Epithelial cell of proximal tubule (primary cell): ENCODE measurements around the gene FOXO1. TPM values are rescaled to one million over a fixed set of nuclear protein-coding genes. Genes with fewer than 3 reads are reported as not detected.
A peak's percentile ranks its signal among the peaks of the same experiment; 100 is the strongest.

ENCODE experiments used
- DNase-seq: peaks from one replicate; pipeline ENCODE4 v3.0.0-alpha.2; 2011; ENCODE audit warnings: low read depth
- H3K4me3 ChIP-seq: 2 replicates; pipeline ENCODE4 v1.5.1; 2011; ENCODE audit warnings: low read depth, mild to moderate bottlenecking, low read length
- total RNA-seq: library from RNA; depleted of rRNA; stranded (reverse); fragments of >200 nt; gene quantifications from 2 replicates; pipeline ENCODE4 v1.2.3, GENCODE V29; 2015
- TF ChIP-seq, protein P1 (sequence below): conservative IDR thresholded peaks from 2 replicates; pipeline ENCODE4 v1.5.1; 2012; ENCODE audit warnings: low read depth, mild to moderate bottlenecking, low read length

Gene FOXO1
- total RNA-seq, 1 donor from 2014 or later, result 6.3 TPM

DNA sequence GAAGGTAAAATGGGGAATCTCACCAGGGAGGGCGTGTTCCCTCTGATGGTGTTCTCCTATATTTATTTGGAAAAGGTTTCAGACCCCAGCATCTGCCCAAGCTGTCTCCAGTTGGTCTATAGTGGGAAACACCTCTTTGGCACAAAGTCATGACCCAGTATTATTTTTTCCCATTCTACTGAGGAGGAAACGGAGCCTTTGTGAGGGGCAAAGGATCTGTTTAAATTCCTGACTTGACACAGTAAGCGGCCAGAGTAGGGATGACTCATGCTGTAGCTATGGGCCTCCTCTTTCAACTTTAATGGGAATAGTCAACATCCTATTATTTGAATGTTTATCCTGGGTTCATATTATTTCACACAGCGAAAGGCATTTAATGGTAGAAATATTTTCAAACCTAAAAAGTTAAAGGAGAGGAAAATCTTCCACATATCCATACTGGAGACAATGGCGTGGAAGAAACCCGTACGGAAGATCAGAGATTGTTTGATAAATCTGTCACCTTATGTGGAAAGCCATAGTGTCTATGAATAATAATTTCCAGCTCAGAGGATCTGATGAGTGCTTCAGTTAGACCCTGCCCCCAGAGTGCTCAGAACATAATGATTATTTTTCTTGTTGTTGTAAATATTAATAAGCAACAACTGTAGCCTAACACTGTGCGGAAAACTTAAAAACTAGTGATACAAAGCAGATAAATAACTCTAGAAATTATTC lies 126.0 kb downstream of the FOXO1 start:
- DNase-seq, result peak; percentile 44
- H3K4me3 ChIP-seq, result no peak overlapping the region
- TF ChIP-seq, protein P1, sequence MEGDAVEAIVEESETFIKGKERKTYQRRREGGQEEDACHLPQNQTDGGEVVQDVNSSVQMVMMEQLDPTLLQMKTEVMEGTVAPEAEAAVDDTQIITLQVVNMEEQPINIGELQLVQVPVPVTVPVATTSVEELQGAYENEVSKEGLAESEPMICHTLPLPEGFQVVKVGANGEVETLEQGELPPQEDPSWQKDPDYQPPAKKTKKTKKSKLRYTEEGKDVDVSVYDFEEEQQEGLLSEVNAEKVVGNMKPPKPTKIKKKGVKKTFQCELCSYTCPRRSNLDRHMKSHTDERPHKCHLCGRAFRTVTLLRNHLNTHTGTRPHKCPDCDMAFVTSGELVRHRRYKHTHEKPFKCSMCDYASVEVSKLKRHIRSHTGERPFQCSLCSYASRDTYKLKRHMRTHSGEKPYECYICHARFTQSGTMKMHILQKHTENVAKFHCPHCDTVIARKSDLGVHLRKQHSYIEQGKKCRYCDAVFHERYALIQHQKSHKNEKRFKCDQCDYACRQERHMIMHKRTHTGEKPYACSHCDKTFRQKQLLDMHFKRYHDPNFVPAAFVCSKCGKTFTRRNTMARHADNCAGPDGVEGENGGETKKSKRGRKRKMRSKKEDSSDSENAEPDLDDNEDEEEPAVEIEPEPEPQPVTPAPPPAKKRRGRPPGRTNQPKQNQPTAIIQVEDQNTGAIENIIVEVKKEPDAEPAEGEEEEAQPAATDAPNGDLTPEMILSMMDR, result no peak

DNA sequence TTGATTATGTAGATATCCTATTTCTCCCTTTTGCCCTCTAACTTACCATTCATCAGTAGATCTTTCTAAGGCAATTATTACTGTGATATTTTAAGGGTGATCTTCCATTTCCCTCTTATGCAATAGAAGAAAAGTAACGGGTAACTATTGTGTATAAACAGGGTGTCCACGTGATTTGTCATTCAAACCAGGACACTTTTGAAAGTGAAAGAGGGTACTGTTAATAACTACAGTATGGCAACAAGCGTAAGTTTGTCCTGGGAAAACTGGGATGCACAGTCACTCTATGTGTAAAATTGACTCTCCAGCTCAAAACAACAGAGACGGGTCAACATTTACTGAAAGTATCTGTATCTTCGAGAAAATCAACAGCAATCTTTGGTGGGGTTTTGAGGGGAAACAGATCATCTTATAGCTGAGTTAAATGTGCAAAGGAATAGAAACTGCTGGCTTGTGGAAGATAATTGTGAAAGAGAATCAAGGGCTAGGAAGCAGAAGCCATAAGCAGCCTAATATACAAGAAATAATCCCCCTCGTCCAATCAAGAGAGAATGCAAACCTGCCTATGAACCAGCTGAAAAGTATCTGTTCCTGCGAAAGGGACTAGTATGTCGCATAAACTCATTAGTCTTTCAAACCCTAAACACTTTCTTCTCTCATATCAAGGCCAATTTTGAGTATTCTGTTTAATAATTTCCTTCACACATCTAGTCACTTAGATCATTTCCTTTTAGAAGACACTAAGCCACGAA lies 126.7 kb downstream of the FOXO1 start:
- no peak overlapping the region for H3K4me3 ChIP-seq
- TF ChIP-seq, protein P1, result no peak
- no peak for DNase-seq

DNA sequence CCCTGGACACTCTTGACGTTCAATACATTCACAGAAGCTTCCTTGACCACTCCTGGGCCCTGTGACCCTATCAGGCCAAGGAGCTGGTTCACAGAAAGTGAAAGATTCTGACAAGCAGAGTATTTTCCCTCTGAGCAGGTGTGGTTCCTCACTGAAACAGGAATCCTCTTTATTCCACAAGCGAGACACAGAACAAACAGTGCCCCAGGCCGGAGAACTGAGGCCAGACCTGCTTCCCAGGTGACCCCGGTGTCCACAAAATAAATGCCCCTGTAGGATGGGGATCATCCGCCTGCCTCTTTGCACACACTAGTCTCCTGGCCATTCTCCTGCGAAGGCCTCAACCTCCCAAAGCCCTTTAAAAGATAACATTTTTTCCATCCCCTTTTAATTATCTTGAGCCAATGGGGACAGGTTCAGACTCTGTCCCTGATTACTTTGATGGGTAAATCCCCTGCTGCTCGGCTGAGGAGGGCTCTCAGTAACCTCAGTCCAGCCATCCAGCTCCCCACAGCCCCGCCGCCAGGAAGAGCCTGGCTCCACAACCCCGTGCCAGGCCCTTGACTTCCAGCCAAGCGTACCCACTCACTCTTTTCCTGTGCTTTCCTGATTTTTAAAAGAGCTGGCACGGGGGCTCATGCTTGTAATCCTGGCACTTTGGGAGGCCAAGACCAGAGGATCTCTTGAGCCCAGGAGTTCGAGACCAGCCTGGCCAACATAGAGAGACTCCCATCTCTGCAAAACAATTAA lies 129.1 kb downstream of the FOXO1 start:
- DNase-seq, result no peak
- H3K4me3 ChIP-seq, result no peak overlapping the region
- TF ChIP-seq, protein P1, result no peak

DNA sequence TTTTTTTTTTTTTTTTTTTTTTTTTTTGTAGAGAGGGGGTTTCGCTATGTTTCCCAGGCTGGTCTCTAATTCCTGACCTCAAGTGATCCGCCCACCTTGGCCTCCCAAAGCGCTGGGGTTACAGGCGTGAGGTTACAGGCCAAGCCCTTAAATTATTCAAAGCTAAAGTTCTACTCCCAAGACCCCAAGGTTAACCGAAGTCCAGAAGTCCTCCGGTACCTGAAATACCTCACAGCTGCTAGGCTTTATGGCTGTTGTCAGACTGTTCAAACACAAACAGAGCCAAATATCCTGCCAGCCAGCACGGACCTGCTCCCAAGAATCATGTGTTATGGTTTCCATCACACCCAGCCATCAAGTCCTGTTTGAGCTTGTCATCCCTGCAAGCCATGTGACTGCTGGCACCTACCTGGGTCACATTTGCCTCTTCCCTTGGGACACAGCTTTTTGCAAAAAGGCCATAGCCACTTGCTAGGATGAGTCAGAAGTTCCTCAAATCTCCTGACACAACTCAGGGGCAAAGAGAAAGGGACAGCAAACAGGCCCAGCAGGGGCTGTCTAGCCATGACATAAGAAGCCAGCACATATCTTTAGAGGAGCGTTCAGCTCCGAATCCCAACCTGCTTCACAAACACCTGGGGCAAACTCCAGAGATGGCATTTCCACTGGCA lies 129.9 kb downstream of the FOXO1 start:
- TF ChIP-seq, protein P1, result no peak
- DNase-seq, result no peak
- no peak overlapping the region for H3K4me3 ChIP-seq

DNA sequence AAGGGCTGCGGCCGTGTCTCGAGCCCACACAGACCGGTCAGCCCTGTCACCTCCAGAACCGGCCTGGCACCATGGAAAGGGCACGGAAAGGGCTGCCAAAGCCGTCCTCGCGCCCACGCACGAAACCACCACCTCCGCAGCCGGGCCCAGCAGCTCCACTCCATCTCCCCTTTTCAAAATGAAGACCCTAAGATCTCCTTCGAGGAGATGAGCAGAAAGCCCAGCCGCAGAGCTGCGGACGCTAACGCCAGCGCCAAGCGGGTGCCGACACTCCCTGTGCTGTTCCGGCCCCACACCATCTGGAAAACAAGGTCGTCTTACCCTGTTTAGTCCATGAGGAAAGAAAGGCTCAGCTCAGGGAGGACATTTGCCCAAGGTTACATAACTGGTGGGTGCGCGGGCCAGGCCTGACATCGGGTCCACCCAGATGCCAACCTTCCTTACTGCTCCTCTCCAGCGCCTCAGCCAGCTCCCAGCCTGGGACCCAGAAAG lies 131.1 kb downstream of the FOXO1 start:
- DNase-seq, result no peak
- TF ChIP-seq, protein P1, result no peak
- no peak overlapping the region for H3K4me3 ChIP-seq

DNA sequence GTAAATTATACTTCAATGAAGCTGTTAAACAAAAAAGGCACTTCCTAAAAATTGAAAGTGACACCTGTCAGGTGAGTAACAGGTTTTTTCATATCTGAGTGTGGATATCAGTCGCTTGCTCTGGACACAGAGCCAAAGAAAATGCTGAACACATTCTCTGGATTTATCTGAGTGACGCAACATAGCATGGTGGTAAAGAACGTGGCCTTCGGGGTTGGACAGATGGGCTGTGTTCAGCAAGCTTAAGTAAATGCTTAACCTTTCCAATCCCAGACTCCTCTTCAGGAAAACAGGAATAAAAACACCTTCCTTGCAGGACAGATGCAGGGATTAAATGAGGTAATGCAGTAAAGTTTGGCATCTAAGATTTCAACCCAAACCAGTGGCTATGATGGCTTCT lies 132.0 kb downstream of the FOXO1 start:
- no peak for DNase-seq
- H3K4me3 ChIP-seq, result no peak overlapping the region
- TF ChIP-seq, protein P1, result no peak
